Ramos (cell line): ENCODE measurements around the gene NTRK2.

Experiments
- in situ Hi-C: fragments of 300-500 bp; cut with MboI; formaldehyde crosslinking; loops from one replicate; pipeline ENCODE4 v1.14.3; 2022; ENCODE audit warnings: low sequenced_read_pairs; ENCODE audit not compliant: unreplicated experiment

The NTRK2 gene

DNA sequence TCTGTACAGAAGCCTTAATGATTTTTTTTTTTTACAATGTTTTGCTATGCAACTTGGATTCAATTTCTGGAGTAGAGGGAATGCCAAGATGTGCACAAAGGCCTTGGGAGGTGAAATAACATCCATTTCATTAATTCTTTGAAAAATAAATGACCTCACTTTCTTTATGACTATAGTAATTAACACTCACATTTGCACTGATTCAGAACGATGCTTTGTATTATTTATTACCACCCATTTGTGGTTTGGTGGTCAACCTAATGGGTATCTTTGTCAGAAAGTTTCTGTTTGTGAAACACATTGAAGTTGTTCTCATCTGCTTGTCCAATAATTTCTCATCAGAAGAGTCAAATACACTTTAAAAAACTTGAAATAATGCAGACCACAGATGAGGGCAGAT lies 169.3 kb downstream of the NTRK2 start:
- in situ Hi-C loops: no loop called here

DNA sequence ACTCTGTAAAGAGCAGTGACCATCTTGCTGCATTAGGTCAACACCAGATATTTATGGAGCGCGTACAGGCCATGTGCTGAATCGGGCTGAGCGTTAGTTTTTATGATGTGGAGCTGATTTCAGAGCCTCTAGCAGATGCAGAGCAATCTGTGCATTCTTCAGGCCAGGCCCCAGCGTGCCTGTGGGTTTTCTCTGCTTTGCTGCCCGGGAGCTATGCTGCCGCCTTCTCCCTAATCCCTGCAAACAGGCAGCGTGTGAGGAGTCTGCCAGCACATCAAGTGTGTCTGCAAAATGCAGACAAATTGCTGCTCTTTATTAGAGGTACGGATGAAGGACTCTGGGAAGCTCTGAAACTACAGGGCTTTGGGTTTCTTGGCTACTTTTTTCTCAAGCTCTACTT lies 170.0 kb downstream of the NTRK2 start:
- in situ Hi-C loops: no loop called here

DNA sequence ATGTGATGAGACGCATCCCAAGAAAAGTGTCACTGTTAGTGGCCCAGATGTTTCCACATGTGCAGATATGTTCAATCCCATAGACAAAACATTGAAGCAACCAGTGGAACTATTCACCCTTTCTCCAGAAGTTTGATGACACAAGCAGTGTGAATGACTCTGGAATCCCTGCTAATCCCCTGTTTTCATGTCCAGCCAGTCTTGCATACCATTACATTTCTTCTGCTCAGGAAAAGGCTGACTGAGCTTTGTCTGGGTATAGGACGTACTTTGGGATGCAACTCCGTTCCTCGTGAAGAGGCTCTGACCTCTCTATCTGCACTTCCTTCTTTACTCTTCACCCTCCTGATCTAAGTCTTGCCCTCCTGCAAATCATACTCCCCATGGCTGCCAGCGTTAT lies 172.4 kb downstream of the NTRK2 start:
- in situ Hi-C loops: no loop called here

DNA sequence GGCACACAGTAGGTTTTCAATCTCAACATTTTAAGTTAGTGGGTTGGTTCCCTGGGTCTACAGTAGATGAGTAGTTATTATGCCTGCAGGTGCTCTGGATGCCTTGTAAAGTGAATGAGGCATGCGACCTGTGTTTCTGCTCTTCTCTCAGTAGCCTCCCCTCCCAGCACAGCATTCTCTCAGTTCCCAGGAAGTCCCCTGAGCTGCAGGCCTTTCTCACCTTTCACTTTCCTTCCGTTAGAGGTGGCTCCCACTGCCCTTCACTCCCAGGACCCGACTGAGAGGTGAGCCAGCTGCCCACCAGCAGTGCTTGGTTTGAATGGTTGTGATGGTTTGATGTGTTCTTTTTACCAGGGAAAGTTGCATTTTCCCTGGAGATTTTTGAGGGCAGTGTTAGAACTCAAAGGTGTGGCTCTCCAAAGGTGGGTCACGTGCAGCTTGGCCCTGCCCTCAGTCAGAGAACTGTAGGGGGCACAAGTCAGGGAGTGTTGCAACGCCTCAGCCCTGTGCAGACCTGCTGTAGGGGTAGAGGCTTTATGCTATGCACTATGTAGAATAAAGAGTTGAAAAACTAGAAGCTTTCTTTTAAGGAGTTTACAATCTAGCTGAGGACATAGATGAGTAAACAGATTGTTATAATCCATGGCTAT lies 173.8 kb downstream of the NTRK2 start:
- in situ Hi-C loops: no loop called here

DNA sequence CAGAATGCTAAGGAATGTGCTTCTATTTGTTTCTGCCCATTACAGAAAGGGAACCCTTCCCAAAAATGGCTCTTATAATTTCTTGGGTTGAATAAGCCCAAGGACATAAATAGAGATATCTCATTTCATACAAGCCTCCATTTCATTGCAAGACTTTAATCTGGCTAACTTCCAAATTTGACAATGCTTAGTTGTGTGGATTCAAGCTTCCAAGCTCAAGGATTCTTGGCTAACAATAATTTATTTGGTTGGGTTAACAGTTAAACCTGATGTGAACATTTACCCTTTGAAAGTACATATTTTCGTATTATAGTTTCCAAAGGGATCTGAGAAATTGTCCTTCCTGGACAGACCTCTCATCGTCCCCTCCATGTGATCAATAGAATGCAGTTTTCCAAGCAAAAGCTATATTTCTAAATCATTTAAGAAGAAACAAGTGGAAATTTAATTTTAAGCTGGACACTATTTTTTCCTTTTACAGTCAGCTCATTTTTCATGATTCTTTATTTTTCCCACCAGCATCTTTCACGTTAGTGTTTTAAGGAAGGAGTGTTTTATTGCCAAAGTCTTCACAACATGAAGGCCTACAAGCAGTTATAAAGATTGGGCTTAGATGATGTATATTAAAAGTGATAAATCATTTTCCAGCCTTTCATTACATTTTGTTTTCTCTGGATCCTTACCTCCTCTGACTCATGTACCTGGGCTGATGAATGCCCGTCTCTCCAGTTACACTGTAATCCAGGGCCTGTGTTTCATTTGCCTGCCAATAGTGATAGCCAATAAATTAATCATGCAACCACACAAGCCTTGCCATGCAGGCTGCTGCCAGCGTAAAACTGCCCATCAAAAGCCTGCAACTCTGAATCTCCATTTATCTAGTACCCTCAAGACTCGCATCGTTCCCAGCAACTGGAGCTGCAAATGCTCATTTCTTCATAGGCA lies 176.7 kb downstream of the NTRK2 start:
- in situ Hi-C loops: no loop called here

DNA sequence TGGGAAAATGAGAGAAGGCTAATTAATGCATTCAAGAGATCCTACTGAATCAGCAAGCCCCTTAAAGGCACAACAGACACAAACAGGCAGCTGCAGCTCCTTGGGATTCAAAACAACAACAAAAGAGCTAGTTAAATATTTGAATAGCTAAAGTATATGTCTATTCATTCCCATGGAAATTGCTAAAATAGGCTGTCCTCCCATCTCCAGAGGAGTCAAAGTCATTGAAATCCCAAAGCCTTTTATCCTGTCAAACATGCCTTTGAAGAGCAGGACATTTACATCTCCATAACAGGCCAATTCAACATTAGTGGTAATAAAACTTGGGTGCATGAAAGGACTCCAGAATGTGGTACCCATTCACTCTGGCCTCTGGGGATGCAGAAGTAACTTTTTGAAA lies 177.4 kb downstream of the NTRK2 start:
- in situ Hi-C loops: no loop called here

DNA sequence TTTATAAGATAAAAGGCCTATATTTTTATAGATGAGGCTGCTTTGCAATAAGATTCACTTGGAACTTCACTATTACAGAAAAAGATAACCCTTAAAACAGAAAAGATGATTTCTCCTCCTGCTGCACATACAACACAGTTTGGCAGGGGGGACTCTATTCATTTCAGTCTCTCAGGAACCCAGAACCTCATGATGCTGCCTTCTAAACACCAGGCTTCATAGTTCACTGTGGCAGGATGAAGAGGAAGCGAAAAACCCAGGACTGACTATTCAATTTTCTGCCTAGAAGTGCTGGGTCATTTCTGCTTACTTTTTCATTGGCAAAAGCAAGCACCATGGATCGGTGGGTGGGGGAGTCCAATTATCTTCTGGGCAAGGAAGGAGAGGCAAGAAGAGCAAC lies 179.5 kb downstream of the NTRK2 start:
- in situ Hi-C loops: no loop called here

DNA sequence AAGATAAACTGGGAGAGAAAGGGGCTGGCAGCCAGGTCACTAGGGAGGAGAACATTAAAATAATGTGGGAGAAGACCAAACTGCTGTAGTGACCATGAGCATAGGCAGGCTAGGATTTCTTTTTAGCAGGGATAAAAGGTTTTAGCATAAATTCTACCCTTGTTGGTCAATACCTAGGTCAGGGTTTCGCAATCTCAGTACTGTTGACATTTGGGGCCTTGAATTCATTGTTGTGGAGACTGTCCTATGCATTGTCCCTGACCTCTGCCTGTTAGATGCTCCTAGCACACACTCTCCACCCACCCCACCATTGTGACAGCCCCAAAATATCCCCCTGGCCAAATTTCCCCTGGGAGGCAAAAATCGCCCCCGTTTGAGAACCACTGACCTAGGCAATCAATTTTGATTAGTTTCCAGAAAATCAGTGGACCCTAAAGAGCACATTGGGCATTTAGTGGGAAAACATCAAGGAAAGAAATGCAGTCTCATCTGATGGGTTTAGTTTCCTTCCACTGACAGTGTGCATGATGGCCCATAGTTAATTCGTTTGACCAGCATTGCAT lies 181.4 kb downstream of the NTRK2 start:
- in situ Hi-C loops: no loop called here

DNA sequence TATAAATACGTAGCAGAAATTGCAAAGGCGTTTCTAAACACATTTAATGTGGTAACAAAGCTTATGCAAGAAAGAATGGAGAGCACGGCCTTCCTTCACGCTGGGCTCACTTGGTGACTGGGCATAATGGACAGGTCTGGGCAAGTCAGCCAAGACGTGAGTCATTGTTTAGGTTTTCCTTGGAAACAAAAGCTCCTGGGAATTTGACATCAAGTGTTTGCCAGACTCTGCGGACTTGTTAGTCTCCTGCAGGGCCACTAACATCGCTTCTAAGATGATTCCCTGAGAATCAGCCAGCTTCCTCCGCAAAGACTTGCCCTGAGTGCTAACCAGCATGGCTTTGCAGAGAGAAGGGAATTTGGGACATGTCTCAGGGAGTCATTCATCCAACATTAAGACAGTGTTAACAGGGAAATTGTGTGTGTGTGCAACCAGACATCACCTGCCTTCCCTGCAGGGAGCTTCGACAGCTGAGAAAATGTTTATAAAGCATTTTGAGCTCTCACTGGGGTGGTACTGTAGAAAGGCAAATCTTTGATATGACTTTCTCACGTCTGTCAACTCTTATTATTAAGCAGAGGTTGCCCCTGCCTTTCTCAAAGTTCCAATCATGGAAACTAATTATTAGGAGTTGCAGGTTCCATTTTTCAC lies 182.5 kb downstream of the NTRK2 start:
- in situ Hi-C loops: no loop called here

DNA sequence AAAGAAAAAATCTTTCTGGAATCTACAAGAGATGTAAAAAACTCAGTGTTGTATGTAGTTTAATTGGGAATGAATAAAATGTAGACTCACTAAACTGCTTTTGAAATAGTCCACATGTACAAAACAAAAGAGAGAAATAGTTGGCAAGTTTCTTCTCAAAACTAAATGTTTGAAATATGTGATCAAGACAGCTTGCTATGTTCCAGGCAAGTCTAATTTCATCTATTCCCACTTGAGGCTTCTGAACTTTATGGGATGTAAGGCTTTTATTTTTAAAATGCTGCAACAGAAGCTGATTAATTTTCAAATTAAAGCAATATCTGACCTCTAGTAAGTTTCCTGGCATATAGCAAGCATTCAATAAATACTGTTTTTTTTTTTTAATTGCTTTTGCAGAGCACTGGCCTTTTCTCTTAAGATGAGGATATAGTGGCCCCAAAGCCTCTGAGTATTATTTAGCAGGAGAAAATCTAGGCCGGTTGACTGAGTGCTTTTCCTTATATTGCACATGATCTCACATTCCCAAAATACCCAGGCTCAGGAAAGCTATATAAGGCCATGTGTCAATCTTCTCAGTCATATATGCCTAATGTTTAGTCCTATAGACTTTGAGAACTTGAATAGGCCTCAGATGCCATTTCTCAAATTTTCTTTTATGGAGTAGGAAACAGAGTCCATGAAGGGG lies 183.2 kb downstream of the NTRK2 start:
- in situ Hi-C loops: no loop called here

DNA sequence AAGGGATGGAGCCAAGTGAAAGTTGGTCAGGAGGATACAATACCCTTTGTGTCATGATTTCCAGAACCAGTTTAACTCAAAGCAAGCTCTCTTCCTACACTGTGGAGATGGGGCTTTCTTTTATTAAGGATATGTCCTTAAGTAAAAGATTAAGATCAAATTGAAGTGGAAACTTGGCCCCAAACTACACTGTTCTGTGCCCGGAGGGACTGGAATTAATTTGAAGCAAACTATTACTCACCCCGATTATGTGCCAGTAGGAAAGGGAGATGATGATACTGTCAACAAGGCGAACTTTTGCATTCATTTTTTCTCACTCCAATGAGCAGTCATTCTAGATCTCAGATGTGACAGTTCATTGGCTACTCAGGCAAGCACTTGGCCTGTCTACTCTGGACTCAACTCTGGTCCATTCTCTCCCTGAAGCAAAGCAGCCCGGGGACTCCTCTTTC lies 186.7 kb downstream of the NTRK2 start:
- in situ Hi-C loops: no loop called here

DNA sequence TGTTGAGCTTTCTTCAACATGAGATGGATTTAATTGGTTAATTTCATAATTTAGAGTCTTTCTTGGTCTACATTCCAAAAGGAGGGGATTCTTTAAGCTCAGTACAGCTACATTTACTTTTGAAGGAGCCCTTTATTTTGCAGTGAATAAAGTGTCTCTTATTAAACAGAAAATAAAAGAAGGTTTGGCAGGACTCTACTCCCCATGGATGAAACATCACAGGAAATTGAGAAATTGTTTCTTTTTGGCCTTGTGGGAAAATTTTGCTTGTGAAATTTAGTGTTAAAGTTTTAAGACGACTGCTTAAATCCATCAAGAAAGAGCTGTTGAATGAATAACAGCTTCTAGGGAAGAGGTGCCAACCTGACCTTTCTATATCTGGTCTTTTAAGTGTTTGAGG lies 187.7 kb downstream of the NTRK2 start:
- in situ Hi-C loops: no loop called here

DNA sequence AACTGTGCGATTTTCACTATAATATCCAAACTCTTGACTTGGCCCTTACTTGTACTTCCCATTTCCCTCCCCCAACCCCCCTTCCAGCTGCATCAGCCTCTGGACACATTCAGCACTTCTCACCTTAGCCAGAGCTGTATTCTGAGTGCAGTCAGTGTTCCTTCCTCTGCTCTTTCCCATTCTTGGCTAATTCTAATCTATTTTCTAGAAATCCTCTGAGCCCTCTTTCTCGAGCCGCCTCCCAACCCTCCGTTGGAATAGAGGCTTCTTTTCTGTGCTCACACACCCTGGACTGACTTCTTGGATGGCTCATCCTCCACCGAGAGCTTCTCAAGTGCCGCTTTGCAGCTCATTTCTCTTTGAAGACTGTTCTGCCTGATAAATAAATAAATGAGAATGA lies 188.8 kb downstream of the NTRK2 start:
- in situ Hi-C loops: no loop called here

DNA sequence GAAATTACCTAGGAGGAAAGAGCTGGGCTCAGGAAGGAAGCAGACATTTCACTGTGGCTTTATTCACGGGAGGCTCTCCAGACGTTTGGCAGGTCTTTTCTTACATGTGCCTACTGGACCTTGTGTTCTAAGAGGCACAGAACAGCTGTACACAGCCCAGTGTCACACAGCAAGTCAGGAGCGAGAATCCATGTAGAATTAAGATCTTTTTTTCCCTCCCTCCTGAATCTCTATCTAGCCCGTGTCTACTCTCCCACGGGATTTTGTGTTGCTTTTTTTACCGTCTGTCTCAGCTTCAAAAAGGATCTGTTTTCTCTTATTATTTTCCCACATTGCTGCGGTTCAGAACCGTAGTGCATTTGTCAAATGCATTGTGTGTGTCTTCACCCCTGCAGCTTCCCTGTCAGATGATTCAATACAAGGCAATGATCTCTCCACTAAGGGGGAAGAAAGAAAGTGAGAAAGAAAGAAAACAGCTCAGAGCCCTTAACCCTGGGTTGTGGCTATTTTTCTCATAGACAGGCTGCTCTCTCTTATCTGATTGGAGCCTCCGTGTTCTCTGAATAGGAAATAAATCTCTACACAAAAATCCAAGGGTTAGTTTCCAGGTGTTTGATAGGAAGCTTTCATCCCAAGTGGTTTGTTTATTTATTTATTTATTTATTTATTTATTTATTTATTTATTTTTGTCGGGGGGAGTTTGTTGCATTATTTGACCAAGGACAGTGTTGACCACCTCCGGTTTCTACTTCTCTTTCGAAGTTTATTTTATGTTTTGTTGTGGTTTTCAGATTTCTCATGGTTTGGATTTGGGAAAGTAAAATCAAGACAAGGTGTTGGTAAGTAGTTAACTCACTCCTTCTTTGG lies 191.0 kb downstream of the NTRK2 start:
- in situ Hi-C loops: no loop called here

DNA sequence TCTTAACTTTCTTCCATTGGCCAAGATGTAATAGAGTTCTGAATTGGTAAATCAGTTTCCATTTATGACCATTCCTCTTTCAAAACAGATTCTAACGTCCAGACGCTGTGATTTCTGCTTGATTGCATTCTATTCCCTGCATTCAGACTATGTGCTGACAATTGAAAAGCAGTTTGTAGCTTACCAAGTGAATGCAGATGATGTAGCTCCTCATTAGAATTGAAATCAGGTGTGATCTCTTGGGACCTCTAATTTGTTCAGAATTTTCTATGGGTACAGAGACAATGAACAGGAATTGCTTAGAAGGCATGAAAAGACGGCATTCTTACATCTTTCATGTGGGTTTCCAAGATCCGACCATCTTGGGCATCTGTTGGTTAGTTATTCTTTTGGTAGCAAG lies 191.9 kb downstream of the NTRK2 start:
- in situ Hi-C loops: no loop called here

DNA sequence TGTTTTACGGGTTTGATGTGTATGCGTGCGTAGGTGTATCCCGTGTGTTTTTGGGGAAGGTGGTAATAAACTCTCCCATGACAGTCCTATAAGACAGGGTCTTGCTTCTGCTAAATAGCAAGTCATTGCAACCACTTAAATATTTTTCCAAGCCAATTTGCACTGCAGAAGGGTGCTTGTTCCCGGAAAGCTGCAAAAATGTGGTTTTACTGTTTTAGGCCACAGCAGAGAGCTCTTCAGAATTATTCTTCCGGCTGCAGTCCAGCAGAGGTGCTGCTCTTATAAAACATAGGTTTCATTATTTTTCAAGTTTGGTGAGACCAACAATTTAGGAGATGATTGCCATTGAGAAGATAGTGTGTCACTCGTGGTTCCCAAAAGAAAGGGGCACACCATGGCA lies 192.8 kb downstream of the NTRK2 start:
- in situ Hi-C loops: no loop called here

DNA sequence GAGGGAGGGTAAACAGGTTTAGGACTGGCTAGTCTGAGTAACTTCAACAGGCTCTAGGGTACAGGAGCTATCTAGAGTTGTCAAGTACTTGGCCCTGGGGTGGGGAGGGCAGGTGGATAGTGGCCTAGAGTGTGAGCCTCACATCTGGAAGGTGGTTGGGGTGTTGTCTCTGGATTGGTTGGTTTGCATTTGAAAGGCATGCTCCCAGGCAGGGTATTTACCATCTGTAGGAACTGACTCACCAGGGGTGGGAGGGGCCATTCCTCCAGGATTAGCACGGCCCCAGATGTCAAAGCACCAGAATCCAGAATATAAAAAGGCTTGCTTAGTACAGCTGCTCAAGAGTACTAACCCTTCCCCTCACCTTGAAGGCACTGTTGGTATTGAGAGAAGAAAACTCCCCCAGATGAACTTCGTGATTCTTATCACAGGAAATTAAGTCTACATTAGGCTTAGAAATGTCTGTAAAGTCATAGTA lies 193.3 kb downstream of the NTRK2 start:
- in situ Hi-C loops: no loop called here

DNA sequence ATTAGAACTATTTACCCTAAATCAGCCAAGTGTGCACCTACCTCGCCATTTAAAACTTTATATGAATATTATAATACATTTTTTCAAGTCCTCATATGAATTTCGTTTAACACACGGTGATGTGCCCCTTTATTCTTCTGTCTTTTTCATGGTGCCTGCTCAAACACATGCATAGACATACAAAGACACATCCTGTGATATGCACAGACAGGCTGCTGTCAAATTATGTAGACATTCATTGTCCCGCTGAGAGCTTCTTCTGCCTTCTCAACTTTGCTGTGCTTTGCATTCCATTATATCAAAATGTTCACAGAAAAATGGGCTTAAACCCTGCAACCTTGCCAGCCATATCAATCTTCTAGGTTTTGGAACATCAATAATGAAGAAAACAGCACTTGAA lies 193.8 kb downstream of the NTRK2 start:
- in situ Hi-C loops: no loop called here
